Natural killer cell (primary cell): ENCODE measurements around the gene DNMBP. TPM values are rescaled to one million over a fixed set of nuclear protein-coding genes. Genes with fewer than 3 reads are reported as not detected.

ENCODE experiments used
- ATAC-seq, 3 donors: fragments of 150-1000 bp in 2 of 3; fragments of 200-7000 bp in 1 of 3; cut with Tn5 transposase; 1 replicate in 1 of 3; 2 replicates in 2 of 3; pipeline ENCODE4 v1.10.0; 2021; ENCODE audit warnings: mild to moderate bottlenecking in 2 of 3, moderate library complexity in 2 of 3
- DNase-seq, 2 donors: peaks; one replicate each; pipeline versions ENCODE4 v3.0.0 to v3.0.0-alpha.2; 2013 to 2021; ENCODE audit warnings: mixed read lengths in 1 of 2
- H3K27ac ChIP-seq: one replicate; pipeline ENCODE4 v1.5.1; 2013; ENCODE audit warnings: mild to moderate bottlenecking, low read length
- H3K27me3 ChIP-seq: one replicate; pipeline ENCODE4 v1.6.1; 2013; ENCODE audit warnings: low read length; ENCODE audit not compliant: control insufficient read depth, insufficient read depth
- H3K36me3 ChIP-seq: one replicate; pipeline ENCODE4 v1.6.1; 2013; ENCODE audit warnings: low read length; ENCODE audit not compliant: control insufficient read depth, insufficient read depth
- H3K4me1 ChIP-seq: one replicate; pipeline ENCODE4 v1.6.1; 2013; ENCODE audit warnings: low read length; ENCODE audit not compliant: control insufficient read depth, insufficient read depth
- H3K4me3 ChIP-seq: one replicate; pipeline ENCODE4 v1.5.1; 2013; ENCODE audit warnings: low read length
- H3K9me3 ChIP-seq: one replicate; pipeline ENCODE4 v1.6.1; 2013; ENCODE audit warnings: low read length; ENCODE audit not compliant: control insufficient read depth, insufficient read depth
- H3K27ac Mint-ChIP-seq, 2 donors: one replicate each; pipeline ENCODE4 v1.8.0; 2022; ENCODE audit warnings: mild to moderate bottlenecking in 2 of 2, mixed read lengths in 2 of 2, moderate library complexity in 1 of 2
- H3K27me3 Mint-ChIP-seq, 2 donors: one replicate each; pipeline ENCODE4 v1.8.0; 2022; ENCODE audit warnings: low read depth in 2 of 2, mixed read lengths in 2 of 2
- H3K36me3 Mint-ChIP-seq: one replicate; pipeline ENCODE4 v1.8.0; 2022; ENCODE audit warnings: mixed read lengths
- H3K4me1 Mint-ChIP-seq, 2 donors: one replicate each; pipeline ENCODE4 v1.8.0; 2022; ENCODE audit warnings: mixed read lengths in 2 of 2
- H3K4me3 Mint-ChIP-seq: one replicate; pipeline ENCODE4 v1.8.0; 2022; ENCODE audit warnings: mild to moderate bottlenecking, moderate library complexity, mixed read lengths
- H3K9me3 Mint-ChIP-seq, 2 donors: one replicate each; pipeline ENCODE4 v1.8.0; 2022; ENCODE audit warnings: mixed read lengths in 2 of 2
- WGBS: methylation state at CpG from one replicate; pipeline ENCODE4 v1.1.7; 2013; ENCODE audit warnings: missing lambda C conversion rate; ENCODE audit not compliant: insufficient coverage; 5-methylcytosine and 5-hydroxymethylcytosine counted together
- intact Hi-C: fragments of 100-400 bp; cut with micrococcal nuclease; formaldehyde crosslinking; loops from one replicate; pipeline ENCODE4 v1.14.2; 2022
- total RNA-seq, 4 donors: library from RNA; stranded (reverse); fragments of 120-200 nt in 1 of 4; gene quantifications; one replicate each; pipeline versions ENCODE4 v1.2.3 to v1.2.4, GENCODE V29; 2013 to 2022
- TF ChIP-seq, protein P1 (sequence below): fragments of 200-600 bp; IDR thresholded peaks from one replicate; pipeline ENCODE4 v1.8.0; 2022; ENCODE audit warnings: antibody characterized with exemption

Gene DNMBP
- total RNA-seq, 3 donors from 2014 or later (not counting 1 experiment from before 2014, with no cell fraction given), result 13.8 to 15.4 (median 14.4) TPM

DNA sequence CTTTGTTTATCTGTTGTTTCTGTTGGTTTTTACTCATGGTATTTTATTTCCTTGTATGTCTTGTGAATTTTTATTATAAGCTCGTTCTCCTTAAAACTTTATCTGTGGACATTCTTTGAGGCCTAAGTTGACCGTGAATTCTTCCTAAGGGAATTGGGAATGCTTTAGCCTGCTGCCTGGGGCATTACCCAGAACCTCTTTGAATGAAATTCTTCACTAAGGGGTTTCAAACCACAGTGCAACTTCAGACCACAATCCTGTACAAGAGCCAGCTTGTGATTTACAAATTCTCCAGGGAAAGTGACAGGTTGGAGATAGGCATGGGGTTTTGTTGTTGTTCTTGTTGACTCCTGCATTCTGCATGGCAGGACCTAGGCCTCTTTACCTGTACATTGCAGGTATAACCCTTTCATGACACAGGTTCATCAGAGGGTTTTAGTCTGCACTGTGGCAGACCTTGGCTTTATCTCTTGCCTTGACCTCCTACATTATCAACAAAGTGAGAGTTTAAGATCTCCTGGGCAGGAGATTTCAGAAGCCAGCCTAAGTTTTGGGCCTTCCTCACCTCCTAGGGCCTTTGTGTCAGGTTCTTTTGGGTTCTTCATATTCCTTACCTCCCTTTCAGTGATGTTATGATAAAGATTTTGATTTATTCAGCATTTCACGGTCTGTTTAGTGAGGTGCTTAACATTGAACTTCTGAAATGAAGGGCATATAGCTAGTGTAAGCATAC lies 157.1 kb downstream of the DNMBP start:
- 100% methylated on average over 2 of the region's 3 CpGs for WGBS

DNA sequence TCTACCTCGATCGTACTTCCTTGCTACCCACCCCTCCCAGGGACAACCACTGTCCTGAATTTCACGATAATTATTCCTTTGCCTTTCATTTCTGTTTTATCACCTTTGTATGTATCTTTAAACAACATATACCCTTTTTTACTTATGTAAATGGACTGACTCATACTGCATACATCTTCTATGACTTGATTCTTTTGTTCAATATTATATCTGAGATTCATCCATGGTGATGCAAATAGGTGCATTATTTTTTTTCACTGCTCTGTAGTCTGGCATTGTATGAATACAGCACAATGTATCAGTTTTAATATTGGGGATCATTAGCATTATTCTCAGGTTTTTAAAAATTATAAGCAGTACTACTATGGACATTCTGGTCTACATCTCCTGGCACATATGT lies 157.9 kb downstream of the DNMBP start:
- H3K36me3 Mint-ChIP-seq, result no peaks in the 10 kb centered on the region
- H3K36me3 ChIP-seq, result no peaks in the 10 kb centered on the region
- no peak overlapping the region for H3K4me3 Mint-ChIP-seq
- H3K27me3 Mint-ChIP-seq, result no peaks in the 10 kb centered on the region
- intact Hi-C loops, result no loop called here
- TF ChIP-seq, protein P1, sequence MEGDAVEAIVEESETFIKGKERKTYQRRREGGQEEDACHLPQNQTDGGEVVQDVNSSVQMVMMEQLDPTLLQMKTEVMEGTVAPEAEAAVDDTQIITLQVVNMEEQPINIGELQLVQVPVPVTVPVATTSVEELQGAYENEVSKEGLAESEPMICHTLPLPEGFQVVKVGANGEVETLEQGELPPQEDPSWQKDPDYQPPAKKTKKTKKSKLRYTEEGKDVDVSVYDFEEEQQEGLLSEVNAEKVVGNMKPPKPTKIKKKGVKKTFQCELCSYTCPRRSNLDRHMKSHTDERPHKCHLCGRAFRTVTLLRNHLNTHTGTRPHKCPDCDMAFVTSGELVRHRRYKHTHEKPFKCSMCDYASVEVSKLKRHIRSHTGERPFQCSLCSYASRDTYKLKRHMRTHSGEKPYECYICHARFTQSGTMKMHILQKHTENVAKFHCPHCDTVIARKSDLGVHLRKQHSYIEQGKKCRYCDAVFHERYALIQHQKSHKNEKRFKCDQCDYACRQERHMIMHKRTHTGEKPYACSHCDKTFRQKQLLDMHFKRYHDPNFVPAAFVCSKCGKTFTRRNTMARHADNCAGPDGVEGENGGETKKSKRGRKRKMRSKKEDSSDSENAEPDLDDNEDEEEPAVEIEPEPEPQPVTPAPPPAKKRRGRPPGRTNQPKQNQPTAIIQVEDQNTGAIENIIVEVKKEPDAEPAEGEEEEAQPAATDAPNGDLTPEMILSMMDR, result no peak
- H3K27me3 ChIP-seq, result no peaks in the 10 kb centered on the region
- no peak overlapping the region for H3K27ac ChIP-seq
- 94% methylated on average over 3 of the region's 3 CpGs for WGBS
- H3K27ac Mint-ChIP-seq, result no peak overlapping the region
- no peaks in the 10 kb centered on the region for H3K4me1 Mint-ChIP-seq
- H3K9me3 Mint-ChIP-seq, result no peaks in the 10 kb centered on the region
- ATAC-seq, result no peak
- H3K9me3 ChIP-seq, result no peaks in the 10 kb centered on the region
- no peak for DNase-seq
- H3K4me1 ChIP-seq, result no peaks in the 10 kb centered on the region
- H3K4me3 ChIP-seq, result no peak overlapping the region

More for the DNA sequence above, 157.1 kb downstream of the DNMBP start:
- H3K27ac Mint-ChIP-seq, result no peak overlapping the region
- DNase-seq, result no peak
- TF ChIP-seq, protein P1, result no peak
- H3K4me1 Mint-ChIP-seq, result no peaks in the 10 kb centered on the region
- no peak overlapping the region for H3K4me3 Mint-ChIP-seq
- H3K4me1 ChIP-seq, result no peaks in the 10 kb centered on the region
- no peaks in the 10 kb centered on the region for H3K36me3 Mint-ChIP-seq
- H3K27me3 Mint-ChIP-seq, result peaks cover 0 to 1% of the 10 kb centered on the region in 2 donors
- no peaks in the 10 kb centered on the region for H3K9me3 ChIP-seq
- no peaks in the 10 kb centered on the region for H3K36me3 ChIP-seq
- no peak overlapping the region for H3K4me3 ChIP-seq
- no peak for ATAC-seq
- no peak overlapping the region for H3K27ac ChIP-seq
- H3K9me3 Mint-ChIP-seq, result no peaks in the 10 kb centered on the region
- intact Hi-C loops, result no loop called here
- no peaks in the 10 kb centered on the region for H3K27me3 ChIP-seq

DNA sequence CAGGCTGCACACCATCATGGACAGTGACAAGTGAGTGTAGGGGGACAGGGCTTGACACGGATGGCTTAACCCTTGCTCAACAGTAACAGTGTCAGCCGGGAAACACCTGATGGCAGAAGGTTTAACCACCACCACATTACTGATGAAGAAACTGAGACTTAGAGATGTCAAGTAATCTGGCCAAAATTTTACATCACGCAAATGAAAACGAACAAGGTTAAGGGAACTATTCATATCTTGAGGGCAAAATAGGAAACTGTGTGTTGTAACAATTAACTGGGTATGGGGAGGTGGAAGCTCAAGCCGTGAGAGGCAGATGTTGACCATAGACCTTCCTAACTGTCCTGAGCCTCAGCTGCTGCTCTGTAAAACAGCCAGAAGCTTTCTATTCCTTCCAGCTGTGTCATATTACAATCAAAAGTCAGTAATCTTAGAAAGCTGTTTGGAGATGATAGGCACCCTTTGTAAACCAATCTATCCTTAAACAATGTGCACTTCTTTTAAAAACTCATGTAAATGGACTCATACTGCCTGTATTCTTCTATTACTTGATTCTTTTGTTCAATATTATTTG lies 158.9 kb downstream of the DNMBP start:
- H3K9me3 ChIP-seq, result no peaks in the 10 kb centered on the region
- H3K4me1 Mint-ChIP-seq, result peaks cover 6 to 7% of the 10 kb centered on the region in 2 donors
- H3K27me3 Mint-ChIP-seq, result no peaks in the 10 kb centered on the region
- H3K36me3 ChIP-seq, result no peaks in the 10 kb centered on the region
- H3K4me3 ChIP-seq, result no peak overlapping the region
- H3K36me3 Mint-ChIP-seq, result no peaks in the 10 kb centered on the region
- TF ChIP-seq, protein P1, result no peak
- H3K4me1 ChIP-seq, result peaks cover 7% of the 10 kb centered on the region
- WGBS, result 77% methylated on average over 5 of the region's 5 CpGs
- H3K27ac Mint-ChIP-seq, result no peak overlapping the region
- peaks cover 3% of the 10 kb centered on the region for H3K27me3 ChIP-seq
- intact Hi-C loops, result no loop called here
- ATAC-seq (no peak), DNase-seq (no peak)
- no peaks in the 10 kb centered on the region for H3K9me3 Mint-ChIP-seq
- no peak overlapping the region for H3K4me3 Mint-ChIP-seq
- H3K27ac ChIP-seq, result no peak overlapping the region
